AG04449 (cell line): ENCODE results near the gene REC8.
A peak's percentile ranks its signal among the peaks of the same experiment; 100 is the strongest.

Experiments used
- CTCF ChIA-PET: fragments of 350-600 bp; formaldehyde crosslinking; extraction: SDS; loops from one replicate; lab custom pipeline; 2021; ENCODE audit warnings: antibody characterized with exemption; lab: Yijun Ruan, JAX
- POLR2A ChIA-PET: fragments of 400-600, 350-600 bp; formaldehyde crosslinking; extraction: SDS; loops from one replicate; lab custom pipeline; 2020; ENCODE audit warnings: antibody characterized with exemption, inconsistent platforms; lab: Yijun Ruan, JAX
- DNase-seq: peaks from one replicate; pipeline ENCODE4 v3.0.0-alpha.2; 2010; ENCODE audit warnings: low read depth, low spot score
- H3K4me3 ChIP-seq: 2 replicates; pipeline ENCODE4 v1.5.1; 2011; ENCODE audit warnings: low read depth, mild to moderate bottlenecking, control low read depth, low read length
- TF ChIP-seq, protein P1 (sequence below): IDR thresholded peaks from one replicate; pipeline ENCODE4 v1.5.1; 2011; ENCODE audit warnings: mild to moderate bottlenecking, moderate library complexity, low read length, control low read depth, inconsistent platforms; ENCODE audit not compliant: insufficient read depth; ENCODE audit errors: missing control alignments

Gene REC8

GRCh38 chr14:24171422-24172260, at the start of gene REC8:
REC8 (plus strand) TSS chr14:24172080; CDS start chr14:24172553, 473 bp downstream.
- ChIA-PET CTCF (interaction anchor here (0.6 to 3.0 kb wide), 3 partner anchors 10 to 21 kb away, joined by 3 to 23 read pairs (median 22); partner anchors contain the start of gene IRF9), POLR2A (no interaction called here)
- no peak for DNase-seq
- H3K4me3 ChIP-seq: peak within 1 kb of the TSS; percentile 45
- TF ChIP-seq, protein P1, sequence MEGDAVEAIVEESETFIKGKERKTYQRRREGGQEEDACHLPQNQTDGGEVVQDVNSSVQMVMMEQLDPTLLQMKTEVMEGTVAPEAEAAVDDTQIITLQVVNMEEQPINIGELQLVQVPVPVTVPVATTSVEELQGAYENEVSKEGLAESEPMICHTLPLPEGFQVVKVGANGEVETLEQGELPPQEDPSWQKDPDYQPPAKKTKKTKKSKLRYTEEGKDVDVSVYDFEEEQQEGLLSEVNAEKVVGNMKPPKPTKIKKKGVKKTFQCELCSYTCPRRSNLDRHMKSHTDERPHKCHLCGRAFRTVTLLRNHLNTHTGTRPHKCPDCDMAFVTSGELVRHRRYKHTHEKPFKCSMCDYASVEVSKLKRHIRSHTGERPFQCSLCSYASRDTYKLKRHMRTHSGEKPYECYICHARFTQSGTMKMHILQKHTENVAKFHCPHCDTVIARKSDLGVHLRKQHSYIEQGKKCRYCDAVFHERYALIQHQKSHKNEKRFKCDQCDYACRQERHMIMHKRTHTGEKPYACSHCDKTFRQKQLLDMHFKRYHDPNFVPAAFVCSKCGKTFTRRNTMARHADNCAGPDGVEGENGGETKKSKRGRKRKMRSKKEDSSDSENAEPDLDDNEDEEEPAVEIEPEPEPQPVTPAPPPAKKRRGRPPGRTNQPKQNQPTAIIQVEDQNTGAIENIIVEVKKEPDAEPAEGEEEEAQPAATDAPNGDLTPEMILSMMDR: no peak

DNA sequence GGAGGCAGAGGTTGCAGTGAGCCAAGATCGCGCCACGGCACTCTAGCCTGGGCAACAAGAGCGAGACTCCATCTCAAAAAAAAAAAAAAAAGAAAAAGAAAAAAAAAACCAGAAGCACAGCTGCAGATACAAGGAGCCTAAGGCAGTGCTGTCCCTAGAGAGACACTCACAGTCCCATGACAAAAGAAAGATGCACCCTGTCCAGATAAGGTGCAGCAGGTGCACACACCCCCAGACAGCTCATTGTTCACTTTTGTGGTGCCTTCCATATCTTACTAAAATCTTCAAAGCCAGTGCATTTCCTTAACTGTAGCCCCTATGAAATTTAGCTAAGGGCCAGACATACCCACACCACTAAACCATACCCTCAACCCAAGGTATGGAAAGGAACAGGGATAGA, 49.5 kb upstream of the REC8 start:
- ChIA-PET CTCF (interaction anchor here (1.2 to 1.7 kb wide), 3 partner anchors 16 to 64 kb away, joined by 3 to 5 read pairs (median 4); partner anchors contain the start of gene IRF9), POLR2A (interaction anchor here (1.8 kb wide), 1 partner anchor 24 kb away, joined by 5 read pairs; the partner anchor contains the start of genes PSME2 and RNF31)
- no peak overlapping the region for H3K4me3 ChIP-seq
- TF ChIP-seq, protein P1: no peak
- no peak for DNase-seq

GRCh38 chr14:24122898-24123297, 49.0 kb upstream of the REC8 start:
- ChIA-PET POLR2A (interaction anchor here (1.8 kb wide), 1 partner anchor 24 kb away, joined by 5 read pairs; the partner anchor contains the start of genes PSME2 and RNF31), CTCF (interaction anchor here (1.0 to 1.7 kb wide), 4 partner anchors 14 to 38 kb away, joined by 3 to 5 read pairs (median 4); partner anchors contain the start of genes EMC9 and IRF9)
- H3K4me3 ChIP-seq: no peak overlapping the region
- TF ChIP-seq, protein P1: no peak
- DNase-seq: no peak

GRCh38 chr14:24123424-24124417, 48.2 kb upstream of the REC8 start:
- DNase-seq: no peak
- POLR2A ChIA-PET: interaction anchor here (1.8 kb wide), 1 partner anchor 23 kb away, joined by 5 read pairs; the partner anchor contains the start of genes PSME2 and RNF31
- no peak overlapping the region for H3K4me3 ChIP-seq
- TF ChIP-seq, protein P1: no peak
- CTCF ChIA-PET: interaction anchor here (0.8 to 1.5 kb wide), 4 partner anchors 15 to 66 kb away, joined by 3 to 5 read pairs (median 4); partner anchors contain the start of gene EMC9

DNA sequence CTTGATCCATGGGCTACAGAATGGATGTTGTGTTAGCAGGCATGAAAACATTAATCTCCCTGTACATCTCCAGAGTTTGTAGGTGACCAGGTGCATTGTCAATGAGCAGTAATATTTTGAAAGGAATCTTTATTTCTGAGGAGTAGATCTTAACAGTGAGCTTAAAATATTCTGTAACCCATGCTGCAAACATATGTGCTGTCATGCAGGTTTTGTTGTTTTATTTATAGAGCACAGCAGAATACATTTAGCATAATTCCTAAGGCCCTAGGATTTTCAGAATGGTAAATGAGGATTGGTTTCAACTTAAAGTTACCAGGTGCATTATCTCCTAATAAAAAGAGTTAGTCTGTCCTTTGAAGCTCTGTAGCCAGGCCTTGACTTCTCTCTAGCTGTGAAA, 44.9 kb upstream of the REC8 start:
- ChIA-PET POLR2A (interaction anchor here (1.0 kb wide), 1 partner anchor 9 kb away, joined by 3 read pairs; the partner anchor contains the start of gene PSME1), CTCF (interaction anchor here (0.9 to 2.3 kb wide), 7 partner anchors 11 to 180 kb away, joined by 3 to 9 read pairs (median 3); partner anchors contain the start of genes EMC9 and IRF9)
- H3K4me3 ChIP-seq: no peak overlapping the region
- TF ChIP-seq, protein P1: no peak
- DNase-seq: no peak
